Upper lobe of right lung (tissue), 1 donor: ENCODE results near the gene ANKS4B. TPM values are rescaled to one million over a fixed set of nuclear protein-coding genes. Genes with fewer than 3 reads are reported as not detected.

Experiments used
- ATAC-seq: fragments of 200-7000 bp; cut with Tn5 transposase; one replicate; pipeline ENCODE4 v1.9.1; 2020; ENCODE audit warnings: mild to moderate bottlenecking, moderate library complexity
- DNase-seq: peaks from one replicate; pipeline ENCODE4 v3.0.0-alpha.2; 2020
- H3K27ac ChIP-seq: fragments of 200-600 bp; one replicate; pipeline ENCODE4 v1.8.0; 2022
- H3K27me3 ChIP-seq: fragments of 200-600 bp; one replicate; pipeline ENCODE4 v1.8.0; 2022; ENCODE audit warnings: mild to moderate bottlenecking
- H3K36me3 ChIP-seq: fragments of 200-600 bp; one replicate; pipeline ENCODE4 v1.8.0; 2022
- H3K4me1 ChIP-seq: fragments of 200-600 bp; one replicate; pipeline ENCODE4 v1.8.0; 2022
- H3K4me3 ChIP-seq: fragments of 200-600 bp; one replicate; pipeline ENCODE4 v1.8.0; 2022; ENCODE audit warnings: mild to moderate bottlenecking
- H3K9me3 ChIP-seq: fragments of 200-600 bp; one replicate; pipeline ENCODE4 v1.8.0; 2022
- intact Hi-C: fragments of 100-400 bp; cut with DNase I; formaldehyde crosslinking; loops from one replicate; pipeline ENCODE4 v1.11.0; 2022
- total RNA-seq: library from RNA; stranded (reverse); fragmentation: NEBNext Ultra II Directional; extraction: Animal tissue kit (Norgen Biotek cat#: 25700); gene quantifications from one replicate; pipeline ENCODE4 v1.2.1, GENCODE V29; 2021
- TF ChIP-seq, protein P1 (sequence below): fragments of 200-600 bp; IDR thresholded peaks from one replicate; pipeline ENCODE4 v1.8.0; 2022; ENCODE audit warnings: antibody characterized with exemption
- donor health status: DM: no; HTN: yes; CAD: no; lungs with severe emphysema.

ANKS4B gene
- total RNA-seq, 1 donor from 2014 or later = not detected

DNA sequence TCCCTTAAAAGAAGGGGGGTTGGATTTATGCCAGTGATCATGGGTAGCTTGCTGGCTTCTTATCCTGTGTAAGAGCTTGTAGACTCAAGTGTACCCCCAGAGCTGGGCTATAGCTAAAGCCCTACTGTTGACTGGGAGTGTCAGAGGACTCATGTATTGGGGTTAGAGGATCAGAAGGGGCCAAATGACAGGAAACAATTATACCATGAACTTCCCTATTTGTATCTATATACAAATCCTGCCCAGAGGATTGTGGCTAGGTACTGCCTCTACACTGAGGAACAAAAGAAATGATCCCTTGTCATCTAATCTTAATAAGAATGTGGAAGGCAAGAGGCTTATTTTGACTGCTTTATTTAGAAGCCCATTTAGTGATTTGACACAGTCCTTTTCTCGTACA, 36.4 kb upstream of the ANKS4B start:
- ATAC-seq (no peak), DNase-seq (no peak)
- H3K9me3 ChIP-seq = no peaks in the 10 kb centered on the region
- intact Hi-C loops = no loop called here
- TF ChIP-seq, protein P1, sequence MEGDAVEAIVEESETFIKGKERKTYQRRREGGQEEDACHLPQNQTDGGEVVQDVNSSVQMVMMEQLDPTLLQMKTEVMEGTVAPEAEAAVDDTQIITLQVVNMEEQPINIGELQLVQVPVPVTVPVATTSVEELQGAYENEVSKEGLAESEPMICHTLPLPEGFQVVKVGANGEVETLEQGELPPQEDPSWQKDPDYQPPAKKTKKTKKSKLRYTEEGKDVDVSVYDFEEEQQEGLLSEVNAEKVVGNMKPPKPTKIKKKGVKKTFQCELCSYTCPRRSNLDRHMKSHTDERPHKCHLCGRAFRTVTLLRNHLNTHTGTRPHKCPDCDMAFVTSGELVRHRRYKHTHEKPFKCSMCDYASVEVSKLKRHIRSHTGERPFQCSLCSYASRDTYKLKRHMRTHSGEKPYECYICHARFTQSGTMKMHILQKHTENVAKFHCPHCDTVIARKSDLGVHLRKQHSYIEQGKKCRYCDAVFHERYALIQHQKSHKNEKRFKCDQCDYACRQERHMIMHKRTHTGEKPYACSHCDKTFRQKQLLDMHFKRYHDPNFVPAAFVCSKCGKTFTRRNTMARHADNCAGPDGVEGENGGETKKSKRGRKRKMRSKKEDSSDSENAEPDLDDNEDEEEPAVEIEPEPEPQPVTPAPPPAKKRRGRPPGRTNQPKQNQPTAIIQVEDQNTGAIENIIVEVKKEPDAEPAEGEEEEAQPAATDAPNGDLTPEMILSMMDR = no peak
- peaks cover 12% of the 10 kb centered on the region for H3K27me3 ChIP-seq
- no peaks in the 10 kb centered on the region for H3K4me1 ChIP-seq
- no peak overlapping the region for H3K4me3 ChIP-seq
- no peak overlapping the region for H3K27ac ChIP-seq
- H3K36me3 ChIP-seq = no peaks in the 10 kb centered on the region

DNA sequence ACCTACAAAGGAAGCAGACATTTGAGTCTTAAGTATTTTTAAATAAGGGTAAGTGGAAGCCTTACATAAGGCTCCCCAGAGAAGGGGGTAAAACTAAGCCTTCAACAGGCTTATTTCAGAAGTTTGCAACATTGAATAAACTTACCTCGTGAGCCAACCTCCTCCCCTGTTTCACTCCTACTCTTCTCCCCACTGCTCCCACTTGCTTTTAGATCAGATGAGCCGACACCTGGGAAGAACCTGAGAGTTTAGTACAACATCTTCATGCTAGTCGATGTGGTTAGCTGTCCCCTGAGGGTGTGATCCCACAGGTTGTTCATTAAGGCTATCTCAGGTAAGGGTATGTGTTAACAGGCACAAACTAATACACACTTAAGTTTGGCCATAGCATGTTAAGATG, 35.9 kb upstream of the ANKS4B start:
- no peaks in the 10 kb centered on the region for H3K9me3 ChIP-seq
- TF ChIP-seq, protein P1 = no peak
- no peak overlapping the region for H3K27ac ChIP-seq
- H3K36me3 ChIP-seq = no peaks in the 10 kb centered on the region
- H3K4me1 ChIP-seq = no peaks in the 10 kb centered on the region
- intact Hi-C loops = no loop called here
- no peak for ATAC-seq
- DNase-seq = no peak
- peaks cover 12% of the 10 kb centered on the region for H3K27me3 ChIP-seq
- no peak overlapping the region for H3K4me3 ChIP-seq

DNA sequence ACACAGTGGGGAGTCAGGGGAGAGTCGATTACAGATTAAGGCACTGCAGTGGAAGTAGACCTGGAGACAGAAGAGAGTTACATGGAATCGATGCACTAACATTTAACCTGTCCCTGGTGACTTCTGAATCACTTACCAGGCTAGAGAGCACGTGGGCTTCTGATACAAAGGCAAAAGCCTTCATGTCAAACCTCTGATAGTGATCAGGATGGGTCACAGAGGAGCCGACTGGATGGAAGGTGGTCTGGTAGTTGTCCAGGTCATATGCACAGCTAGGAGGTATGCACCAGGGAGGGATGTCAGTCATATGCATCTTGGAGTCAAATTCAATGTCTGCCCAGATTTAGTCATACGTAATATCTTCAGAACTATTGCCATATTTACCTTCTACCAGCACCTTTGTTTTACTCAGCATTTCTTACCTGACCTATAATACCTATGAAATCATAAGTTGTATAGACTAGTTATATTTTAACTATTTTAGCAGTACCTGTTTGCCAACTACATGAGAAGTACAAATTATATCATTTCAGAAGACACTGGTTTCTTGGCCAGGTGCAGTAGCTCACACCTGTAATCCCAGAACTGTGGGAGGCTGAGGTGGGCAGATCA, 33.8 kb upstream of the ANKS4B start:
- H3K9me3 ChIP-seq = no peaks in the 10 kb centered on the region
- no peaks in the 10 kb centered on the region for H3K36me3 ChIP-seq
- intact Hi-C loops = no loop called here
- H3K27me3 ChIP-seq = peaks cover 12% of the 10 kb centered on the region
- ATAC-seq (no peak), DNase-seq (no peak)
- no peaks in the 10 kb centered on the region for H3K4me1 ChIP-seq
- TF ChIP-seq, protein P1 = no peak
- no peak overlapping the region for H3K4me3 ChIP-seq
- no peak overlapping the region for H3K27ac ChIP-seq

- no peaks in the 10 kb centered on the region for H3K9me3 ChIP-seq
These were observed 30.2 kb upstream of the ANKS4B start for GRCh38 chr16:21203155-21203797.

GRCh38 chr16:21205303-21205702, 28.2 kb upstream of the ANKS4B start:
- no peaks in the 10 kb centered on the region for H3K4me1 ChIP-seq
- H3K4me3 ChIP-seq = no peak overlapping the region
- intact Hi-C loops = no loop called here
- H3K36me3 ChIP-seq = no peaks in the 10 kb centered on the region
- TF ChIP-seq, protein P1 = no peak
- no peak for ATAC-seq
- no peaks in the 10 kb centered on the region for H3K9me3 ChIP-seq
- peaks cover 8% of the 10 kb centered on the region for H3K27me3 ChIP-seq
- DNase-seq = no peak
- no peak overlapping the region for H3K27ac ChIP-seq

More at GRCh38 chr16:21203155-21203797, 30.2 kb upstream of the ANKS4B start:
- Histone ChIP-seq H3K4me3 (no peak overlapping the region), H3K27me3 (peaks cover 12% of the 10 kb centered on the region), H3K4me1 (no peaks in the 10 kb centered on the region), H3K36me3 (no peaks in the 10 kb centered on the region), H3K27ac (no peak overlapping the region)
- TF ChIP-seq, protein P1 = no peak
- DNase-seq = no peak
- ATAC-seq = no peak
- intact Hi-C loops = no loop called here
